Stomach (tissue), 4 donors: ENCODE measurements around the gene AGFG1.

Experiments used
- CTCF ChIP-seq, 7 experiments: fragments of 450-650 bp in 4 of 7; fragments of 200-600 bp in 3 of 7; sonication (generic) in 3 of 7; IDR thresholded peaks; one replicate each; pipeline ENCODE4 v1.5.1; 2016 to 2019; ENCODE audit warnings: antibody characterized with exemption in 7 of 7, control low read depth in 2 of 7, mild to moderate bottlenecking in 1 of 7
- EP300 ChIP-seq: sonication (generic); formaldehyde crosslinking; IDR thresholded peaks from one replicate; pipeline ENCODE4 v1.6.1; 2017; ENCODE audit warnings: antibody characterized with exemption

GRCh38 chr2:227576812-227577211 lies 104.9 kb downstream of the AGFG1 start:
- TF ChIP-seq CTCF (IDR thresholded peaks at IDR 0.05), result no peak
- TF ChIP-seq EP300, result no peak
